ENCODE results near the gene WDTC1. TPM values are rescaled to one million over a fixed set of nuclear protein-coding genes. Genes with fewer than 3 reads are reported as not detected.
A peak's percentile ranks its signal among the peaks of the same experiment; 100 is the strongest.

Gene WDTC1
- total and polyA plus RNA-seq, 2 of the 13 experiments (the other 11 are each of a cell fraction or from before 2014, with no cell fraction given), result 5.5 TPM

DNA sequence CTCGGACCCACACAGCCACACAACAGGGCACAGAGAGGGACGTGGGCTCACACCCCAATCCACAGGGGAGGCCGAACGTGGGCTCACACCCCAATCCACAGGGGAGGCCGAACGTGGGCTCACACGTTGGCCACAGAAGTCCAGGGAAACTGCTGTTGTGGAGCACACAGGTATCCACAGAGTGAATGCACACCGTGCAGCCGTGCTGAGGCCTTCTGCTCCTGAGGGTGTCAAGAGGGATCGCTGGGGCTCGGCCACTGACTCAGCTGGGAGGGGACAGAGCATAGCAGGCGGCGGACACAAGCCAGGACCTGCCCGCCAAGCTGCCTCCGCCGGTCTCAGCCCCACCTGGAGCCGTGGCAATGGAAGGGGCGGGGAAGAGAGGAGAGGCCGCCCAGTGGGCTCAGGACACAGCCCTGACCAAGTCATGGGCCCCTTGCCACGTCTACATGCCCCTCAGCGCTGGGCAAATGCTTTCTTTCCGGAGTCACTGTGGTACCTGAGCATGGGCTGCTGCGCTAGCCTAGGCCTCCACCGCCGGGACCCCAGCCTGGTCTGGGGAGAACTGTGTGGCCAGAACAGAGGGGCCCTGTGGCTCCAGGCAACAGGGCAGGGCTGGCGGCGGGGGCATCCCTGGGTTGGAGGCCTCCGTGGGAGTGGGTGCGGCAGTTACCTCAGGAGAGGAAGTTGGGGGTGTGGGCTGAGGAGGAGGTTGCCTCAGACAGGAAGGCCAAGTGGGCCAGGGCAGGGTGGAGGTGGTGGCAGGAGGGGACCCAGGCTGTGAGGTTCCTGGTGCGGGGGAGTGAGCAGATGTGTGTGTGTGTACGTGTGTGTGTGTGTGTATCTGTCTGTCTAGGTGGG, 108.6 kb downstream of the WDTC1 start (continued):
- TF ChIP-seq MED8 (CRISPR knock-in tag; IDR thresholded peaks at IDR 0.05; ENCODE audit: insufficient replicate concordance), result no peak
- TF ChIP-seq ZNF44 (CRISPR knock-in tag; IDR thresholded peaks at IDR 0.05), result 0 out of 2 replicates have a peak, but pooled peaks have one; percentile 17
- TF ChIP-seq, protein P1, sequence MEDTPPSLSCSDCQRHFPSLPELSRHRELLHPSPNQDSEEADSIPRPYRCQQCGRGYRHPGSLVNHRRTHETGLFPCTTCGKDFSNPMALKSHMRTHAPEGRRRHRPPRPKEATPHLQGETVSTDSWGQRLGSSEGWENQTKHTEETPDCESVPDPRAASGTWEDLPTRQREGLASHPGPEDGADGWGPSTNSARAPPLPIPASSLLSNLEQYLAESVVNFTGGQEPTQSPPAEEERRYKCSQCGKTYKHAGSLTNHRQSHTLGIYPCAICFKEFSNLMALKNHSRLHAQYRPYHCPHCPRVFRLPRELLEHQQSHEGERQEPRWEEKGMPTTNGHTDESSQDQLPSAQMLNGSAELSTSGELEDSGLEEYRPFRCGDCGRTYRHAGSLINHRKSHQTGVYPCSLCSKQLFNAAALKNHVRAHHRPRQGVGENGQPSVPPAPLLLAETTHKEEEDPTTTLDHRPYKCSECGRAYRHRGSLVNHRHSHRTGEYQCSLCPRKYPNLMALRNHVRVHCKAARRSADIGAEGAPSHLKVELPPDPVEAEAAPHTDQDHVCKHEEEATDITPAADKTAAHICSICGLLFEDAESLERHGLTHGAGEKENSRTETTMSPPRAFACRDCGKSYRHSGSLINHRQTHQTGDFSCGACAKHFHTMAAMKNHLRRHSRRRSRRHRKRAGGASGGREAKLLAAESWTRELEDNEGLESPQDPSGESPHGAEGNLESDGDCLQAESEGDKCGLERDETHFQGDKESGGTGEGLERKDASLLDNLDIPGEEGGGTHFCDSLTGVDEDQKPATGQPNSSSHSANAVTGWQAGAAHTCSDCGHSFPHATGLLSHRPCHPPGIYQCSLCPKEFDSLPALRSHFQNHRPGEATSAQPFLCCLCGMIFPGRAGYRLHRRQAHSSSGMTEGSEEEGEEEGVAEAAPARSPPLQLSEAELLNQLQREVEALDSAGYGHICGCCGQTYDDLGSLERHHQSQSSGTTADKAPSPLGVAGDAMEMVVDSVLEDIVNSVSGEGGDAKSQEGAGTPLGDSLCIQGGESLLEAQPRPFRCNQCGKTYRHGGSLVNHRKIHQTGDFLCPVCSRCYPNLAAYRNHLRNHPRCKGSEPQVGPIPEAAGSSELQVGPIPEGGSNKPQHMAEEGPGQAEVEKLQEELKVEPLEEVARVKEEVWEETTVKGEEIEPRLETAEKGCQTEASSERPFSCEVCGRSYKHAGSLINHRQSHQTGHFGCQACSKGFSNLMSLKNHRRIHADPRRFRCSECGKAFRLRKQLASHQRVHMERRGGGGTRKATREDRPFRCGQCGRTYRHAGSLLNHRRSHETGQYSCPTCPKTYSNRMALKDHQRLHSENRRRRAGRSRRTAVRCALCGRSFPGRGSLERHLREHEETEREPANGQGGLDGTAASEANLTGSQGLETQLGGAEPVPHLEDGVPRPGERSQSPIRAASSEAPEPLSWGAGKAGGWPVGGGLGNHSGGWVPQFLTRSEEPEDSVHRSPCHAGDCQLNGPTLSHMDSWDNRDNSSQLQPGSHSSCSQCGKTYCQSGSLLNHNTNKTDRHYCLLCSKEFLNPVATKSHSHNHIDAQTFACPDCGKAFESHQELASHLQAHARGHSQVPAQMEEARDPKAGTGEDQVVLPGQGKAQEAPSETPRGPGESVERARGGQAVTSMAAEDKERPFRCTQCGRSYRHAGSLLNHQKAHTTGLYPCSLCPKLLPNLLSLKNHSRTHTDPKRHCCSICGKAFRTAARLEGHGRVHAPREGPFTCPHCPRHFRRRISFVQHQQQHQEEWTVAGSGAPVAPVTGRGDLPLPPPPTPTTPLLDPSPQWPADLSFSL (CRISPR knock-in tag; IDR thresholded peaks at IDR 0.05), result peak; percentile 93
- TF ChIP-seq ZNF616 (CRISPR knock-in tag; IDR thresholded peaks at IDR 0.05; ENCODE audit: low read depth), result peak; percentile 66; the same call in 1 of the 2 replicates
- no peak for TF ChIP-seq RARG (CRISPR knock-in tag; IDR thresholded peaks at IDR 0.05; ENCODE audit: low read depth)
- TF ChIP-seq ZNF615 (CRISPR knock-in tag; IDR thresholded peaks at IDR 0.05; ENCODE audit: borderline replicate concordance), result no peak
- TF ChIP-seq, protein P2, sequence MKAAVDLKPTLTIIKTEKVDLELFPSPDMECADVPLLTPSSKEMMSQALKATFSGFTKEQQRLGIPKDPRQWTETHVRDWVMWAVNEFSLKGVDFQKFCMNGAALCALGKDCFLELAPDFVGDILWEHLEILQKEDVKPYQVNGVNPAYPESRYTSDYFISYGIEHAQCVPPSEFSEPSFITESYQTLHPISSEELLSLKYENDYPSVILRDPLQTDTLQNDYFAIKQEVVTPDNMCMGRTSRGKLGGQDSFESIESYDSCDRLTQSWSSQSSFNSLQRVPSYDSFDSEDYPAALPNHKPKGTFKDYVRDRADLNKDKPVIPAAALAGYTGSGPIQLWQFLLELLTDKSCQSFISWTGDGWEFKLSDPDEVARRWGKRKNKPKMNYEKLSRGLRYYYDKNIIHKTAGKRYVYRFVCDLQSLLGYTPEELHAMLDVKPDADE (CRISPR knock-in tag; IDR thresholded peaks at IDR 0.05), result no peak
- TF ChIP-seq, protein P3, sequence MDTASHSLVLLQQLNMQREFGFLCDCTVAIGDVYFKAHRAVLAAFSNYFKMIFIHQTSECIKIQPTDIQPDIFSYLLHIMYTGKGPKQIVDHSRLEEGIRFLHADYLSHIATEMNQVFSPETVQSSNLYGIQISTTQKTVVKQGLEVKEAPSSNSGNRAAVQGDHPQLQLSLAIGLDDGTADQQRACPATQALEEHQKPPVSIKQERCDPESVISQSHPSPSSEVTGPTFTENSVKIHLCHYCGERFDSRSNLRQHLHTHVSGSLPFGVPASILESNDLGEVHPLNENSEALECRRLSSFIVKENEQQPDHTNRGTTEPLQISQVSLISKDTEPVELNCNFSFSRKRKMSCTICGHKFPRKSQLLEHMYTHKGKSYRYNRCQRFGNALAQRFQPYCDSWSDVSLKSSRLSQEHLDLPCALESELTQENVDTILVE (CRISPR knock-in tag; IDR thresholded peaks at IDR 0.05), result no peak
- 0 out of 2 replicates have a peak, but pooled peaks have one; percentile 19 for TF ChIP-seq KDM4B (CRISPR knock-in tag; IDR thresholded peaks at IDR 0.05)
- TF ChIP-seq ZNF354B (CRISPR knock-in tag; IDR thresholded peaks at IDR 0.05), result no peak
- TF ChIP-seq ZNF33B (CRISPR knock-in tag; IDR thresholded peaks at IDR 0.05), result no peak
- TF ChIP-seq ZNF547 (CRISPR knock-in tag; IDR thresholded peaks at IDR 0.05), result peak; percentile 59; the same call in 1 of the 2 replicates
- 0 out of 2 replicates have a peak, but pooled peaks have one; percentile 19 for TF ChIP-seq KAT7 (CRISPR knock-in tag; IDR thresholded peaks at IDR 0.05; ENCODE audit: borderline replicate concordance)
- peak; percentile 65 for TF ChIP-seq HOXA3 (CRISPR knock-in tag; IDR thresholded peaks at IDR 0.05)
- peak; percentile 57 for TF ChIP-seq HNRNPLL (IDR thresholded peaks at IDR 0.05; ENCODE audit: low read depth, low read length, poor library complexity, severe bottlenecking)
- TF ChIP-seq, protein P4, sequence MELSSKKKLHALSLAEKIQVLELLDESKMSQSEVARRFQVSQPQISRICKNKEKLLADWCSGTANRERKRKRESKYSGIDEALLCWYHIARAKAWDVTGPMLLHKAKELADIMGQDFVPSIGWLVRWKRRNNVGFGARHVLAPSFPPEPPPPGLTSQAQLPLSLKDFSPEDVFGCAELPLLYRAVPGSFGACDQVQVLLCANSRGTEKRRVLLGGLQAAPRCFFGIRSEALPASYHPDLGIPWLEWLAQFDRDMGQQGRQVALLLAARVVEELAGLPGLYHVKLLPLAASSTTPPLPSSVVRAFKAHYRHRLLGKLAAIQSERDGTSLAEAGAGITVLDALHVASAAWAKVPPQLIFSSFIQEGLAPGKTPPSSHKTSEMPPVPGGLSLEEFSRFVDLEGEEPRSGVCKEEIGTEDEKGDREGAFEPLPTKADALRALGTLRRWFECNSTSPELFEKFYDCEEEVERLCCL (CRISPR knock-in tag; IDR thresholded peaks at IDR 0.05; ENCODE audit: borderline replicate concordance), result no peak
- no peak for TF ChIP-seq EED (CRISPR knock-in tag; IDR thresholded peaks at IDR 0.05)
- 0 out of 2 replicates have a peak, but pooled peaks have one; percentile 18 for TF ChIP-seq ZFP90 (CRISPR knock-in tag; IDR thresholded peaks at IDR 0.05; ENCODE audit: borderline replicate concordance)
- TF ChIP-seq HIVEP1 (CRISPR knock-in tag; IDR thresholded peaks at IDR 0.05), result no peak
